IMR-90 (cell line): ENCODE measurements around the gene NUBP2. TPM values are rescaled to one million over a fixed set of nuclear protein-coding genes. Genes with fewer than 3 reads are reported as not detected.

Source experiments
- ATAC-seq: fragments of 200-7000 bp; cut with Tn5 transposase; 2 replicates; pipeline ENCODE4 v1.9.1; 2020; ENCODE audit warnings: low read depth, mild to moderate bottlenecking, moderate library complexity
- BruUV-seq: library from RNA; stranded (reverse); fragments of 400-500 nt; replicated peaks from 2 replicates; lab custom pipeline; 2021; lab: Mats Ljungman, UMichigan
- CTCF ChIA-PET: fragments of 300-600 bp; formaldehyde crosslinking; extraction: SDS; loops from one replicate; lab custom pipeline; 2021; ENCODE audit warnings: antibody characterized with exemption; lab: Yijun Ruan, JAX
- POLR2A ChIA-PET: fragments of 300-600 bp; sonication (Branson Sonifier 250); formaldehyde crosslinking; loops from one replicate; lab custom pipeline; 2022; ENCODE audit warnings: antibody characterized with exemption; ENCODE audit not compliant: unreplicated experiment; lab: Charles Lee
- DNase-seq: peaks from one replicate; pipeline ENCODE4 v3.0.0; 2013
- H2AFZ ChIP-seq: replicated peaks from 2 replicates; pipeline ENCODE3; 2013; ENCODE audit warnings: low read length, mild to moderate bottlenecking; ENCODE audit not compliant: poor library complexity
- H2AK5ac ChIP-seq: 2 replicates; pipeline ENCODE4 v1.6.1; 2013; ENCODE audit warnings: low read depth, low read length, inconsistent platforms
- H2AK9ac ChIP-seq: replicated peaks from 2 replicates; pipeline ENCODE3; 2013; ENCODE audit warnings: mild to moderate bottlenecking, low read depth, low read length, moderate library complexity; ENCODE audit not compliant: poor library complexity
- H2BK120ac ChIP-seq: 2 replicates; pipeline ENCODE4 v1.6.1; 2013; ENCODE audit warnings: low read depth, low read length, inconsistent platforms
- H2BK15ac ChIP-seq: 3 replicates; pipeline ENCODE4 v1.6.1; 2013; ENCODE audit warnings: low read depth, low read length, inconsistent platforms
- H2BK20ac ChIP-seq: 2 replicates; pipeline ENCODE4 v1.6.1; 2013; ENCODE audit warnings: low read depth, mild to moderate bottlenecking, inconsistent platforms, low read length, moderate library complexity
- H2BK5ac ChIP-seq: 2 replicates; pipeline ENCODE4 v1.6.1; 2013; ENCODE audit warnings: mild to moderate bottlenecking, low read depth, low read length, inconsistent platforms; ENCODE audit not compliant: poor library complexity, severe bottlenecking
- H3K14ac ChIP-seq: replicated peaks from 2 replicates; pipeline ENCODE4 v1.6.1; 2013; ENCODE audit warnings: low read depth, low read length, inconsistent platforms
- H3K18ac ChIP-seq: 2 replicates; pipeline ENCODE4 v1.6.1; 2013; ENCODE audit warnings: low read depth, low read length, control low read depth
- H3K23ac ChIP-seq: 2 replicates; pipeline ENCODE4 v1.6.1; 2013; ENCODE audit warnings: low read depth, low read length, inconsistent platforms
- H3K27ac ChIP-seq: 2 replicates; pipeline ENCODE4 v1.5.1; 2013; ENCODE audit warnings: mild to moderate bottlenecking, control low read depth, low read length; ENCODE audit not compliant: insufficient read depth
- H3K27me3 ChIP-seq: 2 replicates; pipeline ENCODE4 v1.6.1; 2013; ENCODE audit warnings: low read length; ENCODE audit not compliant: control insufficient read depth, insufficient read depth
- H3K36me3 ChIP-seq: 2 replicates; pipeline ENCODE4 v1.6.1; 2013; ENCODE audit warnings: low read length, mixed read lengths; ENCODE audit not compliant: control insufficient read depth, insufficient read depth
- H3K4ac ChIP-seq: 2 replicates; pipeline ENCODE4 v1.6.1; 2013; ENCODE audit warnings: low read depth, low read length, inconsistent platforms
- H3K4me1 ChIP-seq: 2 replicates; pipeline ENCODE4 v1.6.1; 2013; ENCODE audit warnings: low read length, mixed read lengths; ENCODE audit not compliant: control insufficient read depth, insufficient read depth
- H3K4me2 ChIP-seq: 2 replicates; pipeline ENCODE4 v1.6.1; 2013; ENCODE audit warnings: low read depth, mild to moderate bottlenecking, control low read depth, low read length, moderate library complexity
- H3K4me3 ChIP-seq: 2 replicates; pipeline ENCODE4 v1.5.1; 2013; ENCODE audit warnings: low read depth, mild to moderate bottlenecking, control low read depth, low read length, moderate library complexity; ENCODE audit not compliant: insufficient read depth
- H3K56ac ChIP-seq: 2 replicates; pipeline ENCODE4 v1.6.1; 2013; ENCODE audit warnings: low read length, inconsistent platforms; ENCODE audit not compliant: insufficient read depth; ENCODE audit errors: extremely low read depth
- H3K79me1 ChIP-seq, 2 experiments: 2 replicates each; pipeline ENCODE4 v1.6.1; 2013; ENCODE audit warnings: low read length in 2 of 2, inconsistent platforms in 1 of 2, low read depth in 1 of 2
- H3K9ac ChIP-seq: 2 replicates; pipeline ENCODE4 v1.6.1; 2013; ENCODE audit warnings: low read depth, low read length, control low read depth
- H3K9me1 ChIP-seq: 2 replicates; pipeline ENCODE4 v1.6.1; 2013; ENCODE audit warnings: low read length, inconsistent platforms; ENCODE audit not compliant: insufficient read depth
- H3K9me3 ChIP-seq: 2 replicates; pipeline ENCODE4 v1.6.1; 2013; ENCODE audit warnings: low read length; ENCODE audit not compliant: control insufficient read depth, insufficient read depth
- H4K20me1 ChIP-seq: 2 replicates; pipeline ENCODE4 v1.6.1; 2013; ENCODE audit warnings: low read length, inconsistent platforms; ENCODE audit not compliant: insufficient read depth
- H4K5ac ChIP-seq: 2 replicates; pipeline ENCODE4 v1.6.1; 2013; ENCODE audit warnings: mild to moderate bottlenecking, low read depth, low read length, control low read depth
- H4K8ac ChIP-seq, 2 experiments: 2 replicates each; pipeline ENCODE4 v1.6.1; 2013; ENCODE audit warnings: low read depth in 2 of 2, low read length in 2 of 2, control low read depth in 1 of 2, inconsistent platforms in 1 of 2
- H4K91ac ChIP-seq: 2 replicates; pipeline ENCODE4 v1.6.1; 2013; ENCODE audit warnings: low read depth, low read length, inconsistent platforms; ENCODE audit not compliant: insufficient read depth
- CEBPB ChIP-seq: IDR thresholded peaks from 2 replicates; pipeline ENCODE4 v1.6.1; 2012; ENCODE audit warnings: low read depth, low read length, improper control_type of control experiment
- CHD1 ChIP-seq: IDR thresholded peaks from 2 replicates; pipeline ENCODE4 v1.6.1; 2012; ENCODE audit warnings: low read depth, low read length, improper control_type of control experiment
- FOS ChIP-seq: fragments of 150-350 bp; IDR thresholded peaks from 2 replicates; pipeline ENCODE4 v1.6.1; 2016; ENCODE audit warnings: low read depth, low read length
- MAFK ChIP-seq: IDR thresholded peaks from 2 replicates; pipeline ENCODE4 v1.6.1; 2012; ENCODE audit warnings: low read depth, low read length, improper control_type of control experiment
- MAZ ChIP-seq: IDR thresholded peaks from 2 replicates; pipeline ENCODE4 v1.6.1; 2012; ENCODE audit warnings: low read depth, mild to moderate bottlenecking, low read length, improper control_type of control experiment, moderate library complexity, borderline replicate concordance
- MXI1 ChIP-seq: IDR thresholded peaks from 2 replicates; pipeline ENCODE4 v1.6.1; 2012; ENCODE audit warnings: low read depth, mild to moderate bottlenecking, low read length, moderate library complexity, borderline replicate concordance
- NFE2L2 ChIP-seq: fragments of 150-350 bp; IDR thresholded peaks from 2 replicates; pipeline ENCODE4 v1.6.1; 2016; ENCODE audit warnings: low read depth, mild to moderate bottlenecking, low read length
- POLR2A ChIP-seq: IDR thresholded peaks from 2 replicates; pipeline ENCODE4 v1.6.1; 2012; ENCODE audit warnings: mild to moderate bottlenecking, low read depth, low read length
- RAD21 ChIP-seq: IDR thresholded peaks from 2 replicates; pipeline ENCODE4 v1.6.1; 2012; ENCODE audit warnings: low read length, improper control_type of control experiment
- RCOR1 ChIP-seq: IDR thresholded peaks from 2 replicates; pipeline ENCODE4 v1.6.1; 2012; ENCODE audit warnings: mild to moderate bottlenecking, low read length, improper control_type of control experiment; ENCODE audit not compliant: insufficient replicate concordance
- RFX5 ChIP-seq: IDR thresholded peaks from 2 replicates; pipeline ENCODE4 v1.8.0; 2012; ENCODE audit warnings: low read depth, mild to moderate bottlenecking, low read length, moderate library complexity
- SMC3 ChIP-seq: fragments of 150-350 bp; IDR thresholded peaks from 2 replicates; pipeline ENCODE4 v1.6.1; 2016; ENCODE audit warnings: low read depth, mild to moderate bottlenecking, antibody characterized with exemption, low read length, moderate library complexity
- WGBS, 2 experiments: methylation state at CpG; one replicate each; pipeline versions ENCODE4 v1.1.5 to v1.1.7; 2013; ENCODE audit warnings: missing lambda C conversion rate in 2 of 2; ENCODE audit not compliant: insufficient read length in 1 of 2; ENCODE audit errors: extremely low coverage in 2 of 2; 5-methylcytosine and 5-hydroxymethylcytosine counted together
- dilution Hi-C: fragments of 300-500 bp; cut with HindIII; formaldehyde crosslinking; loops from one replicate; pipeline ENCODE4 v1.14.3; 2018; ENCODE audit warnings: low sequenced_read_pairs; ENCODE audit not compliant: unreplicated experiment
- in situ Hi-C: fragments of 300-500 bp; cut with MboI; formaldehyde crosslinking; loops from 3 replicates; pipeline ENCODE4 v1.14.3; 2019; ENCODE audit warnings: low sequenced_read_pairs, inconsistent platforms, mixed read lengths
- intact Hi-C: fragments of 100-400 bp; cut with micrococcal nuclease; formaldehyde crosslinking; loops from 2 replicates; pipeline ENCODE4 v1.10.0; 2022
- polyA plus RNA-seq, 3 experiments: library from polyadenylated mRNA; depleted of rRNA; stranded (reverse); fragments of >200 nt; gene quantifications; 2 replicates each; pipeline ENCODE4 v1.2.3, GENCODE V29; 2012; ENCODE audit warnings: low replicate concordance in 1 of 3
- total RNA-seq: library from RNA; depleted of rRNA; stranded (reverse); fragments of >200 nt; gene quantifications from 2 replicates; pipeline ENCODE4 v1.2.3, GENCODE V29; 2012
- TF ChIP-seq, protein P1 (sequence below): fragments of 150-350 bp; IDR thresholded peaks from 2 replicates; pipeline ENCODE4 v1.6.1; 2017; ENCODE audit warnings: mild to moderate bottlenecking, antibody characterized with exemption, low read length, low read depth
- TF ChIP-seq, protein P2 (sequence below): fragments of 150-350 bp; IDR thresholded peaks from 2 replicates; pipeline ENCODE4 v1.6.1; 2016; ENCODE audit warnings: low read depth, mild to moderate bottlenecking, low read length, moderate library complexity, borderline replicate concordance
- TF ChIP-seq, protein P3 (sequence below): conservative IDR thresholded peaks from 2 replicates; pipeline ENCODE4 v1.5.1; 2012; ENCODE audit warnings: mild to moderate bottlenecking, low read depth, low read length, improper control_type of control experiment

The NUBP2 gene
- total and polyA plus RNA-seq, 2 of the 4 experiments (the other 2 are of a cell fraction) = 62.6 to 131 TPM

DNA sequence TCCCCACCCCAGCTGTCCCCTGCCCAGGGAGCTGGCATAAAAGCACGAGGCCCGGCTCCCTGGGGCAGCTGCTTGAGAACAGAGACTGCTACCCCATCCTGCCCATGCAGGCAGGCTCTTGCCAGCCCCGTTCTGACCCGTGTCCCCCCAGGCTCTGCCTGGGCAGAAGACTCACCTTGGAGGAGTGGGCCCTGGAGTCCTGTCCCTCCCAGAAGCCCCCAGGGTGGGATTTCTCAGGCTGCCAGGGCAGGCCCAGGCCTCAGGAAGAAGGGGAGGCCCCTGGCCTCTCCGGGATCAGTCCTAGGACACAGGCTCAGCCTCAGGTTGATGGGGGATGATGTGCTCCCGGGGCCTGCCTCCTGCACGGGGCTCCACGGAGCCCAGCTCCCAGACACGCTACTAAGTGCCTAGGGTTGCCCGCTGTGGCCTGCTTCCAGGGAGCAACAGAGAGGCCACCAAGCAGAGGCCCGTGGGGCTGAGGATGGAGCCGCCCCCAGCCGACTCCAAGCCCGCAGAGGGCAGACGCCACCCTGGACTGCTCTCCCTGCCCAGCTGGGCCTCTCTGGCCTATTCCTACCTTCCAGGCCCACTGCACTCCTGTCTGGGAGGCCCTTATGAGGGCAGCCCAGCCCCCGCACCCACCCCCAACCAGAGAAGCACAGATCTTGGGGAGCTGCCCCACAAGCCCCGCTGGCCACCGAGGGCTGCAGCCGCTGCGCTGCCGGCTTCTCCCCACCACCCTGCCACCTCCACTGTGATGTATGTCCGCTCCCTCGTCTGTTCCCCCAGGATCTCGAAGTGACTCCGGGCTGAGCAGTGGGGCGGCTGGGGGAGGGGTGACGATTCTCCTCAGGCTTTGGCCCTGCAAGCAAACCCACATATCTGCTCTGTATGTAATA lies 13.1 kb upstream of the NUBP2 start:
- H3K9ac ChIP-seq = no peak overlapping the region
- no peak overlapping the region for H4K91ac ChIP-seq
- no peak overlapping the region for H2BK20ac ChIP-seq
- no peak overlapping the region for H3K4ac ChIP-seq
- dilution Hi-C loops = no loop called here
- no peak overlapping the region for H3K56ac ChIP-seq
- WGBS, 2 experiments = 93% methylated on average over 5 of the region's 27 CpGs; no CpG with 5 or more reads in 1 of the 2 experiments
- no peak overlapping the region for H2BK120ac ChIP-seq
- H4K20me1 ChIP-seq = peaks cover 28% of the 10 kb centered on the region
- no peak overlapping the region for H3K23ac ChIP-seq
- in situ Hi-C loops = no loop called here
- intact Hi-C loops = no loop called here
- H3K9me1 ChIP-seq = 0 out of 2 replicates have a peak, but pooled peaks cover 2% of the 10 kb centered on the region
- no peak overlapping the region for H3K14ac ChIP-seq
- ChIA-PET POLR2A (no interaction called here), CTCF (no interaction called here)
- DNase-seq (no peak), ATAC-seq (no peak)
- H3K18ac ChIP-seq = no peak overlapping the region
- peaks cover 47% of the 10 kb centered on the region for H3K36me3 ChIP-seq
- no peaks in the 10 kb centered on the region for H3K9me3 ChIP-seq
- H3K4me3 ChIP-seq = no peak overlapping the region
- H3K79me1 ChIP-seq = peaks cover 10 to 40% of the 10 kb centered on the region in 2 experiments
- H3K4me2 ChIP-seq = no peak overlapping the region
- H2AK9ac ChIP-seq = peak overlapping the region; percentile 13
- no peaks in the 10 kb centered on the region for H3K27me3 ChIP-seq
- H4K8ac ChIP-seq = no peak overlapping the region
- TF ChIP-seq, protein P1, sequence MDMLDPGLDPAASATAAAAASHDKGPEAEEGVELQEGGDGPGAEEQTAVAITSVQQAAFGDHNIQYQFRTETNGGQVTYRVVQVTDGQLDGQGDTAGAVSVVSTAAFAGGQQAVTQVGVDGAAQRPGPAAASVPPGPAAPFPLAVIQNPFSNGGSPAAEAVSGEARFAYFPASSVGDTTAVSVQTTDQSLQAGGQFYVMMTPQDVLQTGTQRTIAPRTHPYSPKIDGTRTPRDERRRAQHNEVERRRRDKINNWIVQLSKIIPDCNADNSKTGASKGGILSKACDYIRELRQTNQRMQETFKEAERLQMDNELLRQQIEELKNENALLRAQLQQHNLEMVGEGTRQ = no peak
- TF ChIP-seq MAFK (no peak), MAZ (no peak), SMC3 (no peak), CHD1 (no peak), RCOR1 (no peak), CEBPB (no peak), FOS (no peak), POLR2A (no peak), RFX5 (no peak), RAD21 (no peak), NFE2L2 (no peak), MXI1 (no peak)
- TF ChIP-seq, protein P2, sequence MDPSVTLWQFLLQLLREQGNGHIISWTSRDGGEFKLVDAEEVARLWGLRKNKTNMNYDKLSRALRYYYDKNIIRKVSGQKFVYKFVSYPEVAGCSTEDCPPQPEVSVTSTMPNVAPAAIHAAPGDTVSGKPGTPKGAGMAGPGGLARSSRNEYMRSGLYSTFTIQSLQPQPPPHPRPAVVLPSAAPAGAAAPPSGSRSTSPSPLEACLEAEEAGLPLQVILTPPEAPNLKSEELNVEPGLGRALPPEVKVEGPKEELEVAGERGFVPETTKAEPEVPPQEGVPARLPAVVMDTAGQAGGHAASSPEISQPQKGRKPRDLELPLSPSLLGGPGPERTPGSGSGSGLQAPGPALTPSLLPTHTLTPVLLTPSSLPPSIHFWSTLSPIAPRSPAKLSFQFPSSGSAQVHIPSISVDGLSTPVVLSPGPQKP = no peak
- TF ChIP-seq, protein P3, sequence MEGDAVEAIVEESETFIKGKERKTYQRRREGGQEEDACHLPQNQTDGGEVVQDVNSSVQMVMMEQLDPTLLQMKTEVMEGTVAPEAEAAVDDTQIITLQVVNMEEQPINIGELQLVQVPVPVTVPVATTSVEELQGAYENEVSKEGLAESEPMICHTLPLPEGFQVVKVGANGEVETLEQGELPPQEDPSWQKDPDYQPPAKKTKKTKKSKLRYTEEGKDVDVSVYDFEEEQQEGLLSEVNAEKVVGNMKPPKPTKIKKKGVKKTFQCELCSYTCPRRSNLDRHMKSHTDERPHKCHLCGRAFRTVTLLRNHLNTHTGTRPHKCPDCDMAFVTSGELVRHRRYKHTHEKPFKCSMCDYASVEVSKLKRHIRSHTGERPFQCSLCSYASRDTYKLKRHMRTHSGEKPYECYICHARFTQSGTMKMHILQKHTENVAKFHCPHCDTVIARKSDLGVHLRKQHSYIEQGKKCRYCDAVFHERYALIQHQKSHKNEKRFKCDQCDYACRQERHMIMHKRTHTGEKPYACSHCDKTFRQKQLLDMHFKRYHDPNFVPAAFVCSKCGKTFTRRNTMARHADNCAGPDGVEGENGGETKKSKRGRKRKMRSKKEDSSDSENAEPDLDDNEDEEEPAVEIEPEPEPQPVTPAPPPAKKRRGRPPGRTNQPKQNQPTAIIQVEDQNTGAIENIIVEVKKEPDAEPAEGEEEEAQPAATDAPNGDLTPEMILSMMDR = no peak
- H2BK5ac ChIP-seq = no peak overlapping the region
- no peak overlapping the region for H2AFZ ChIP-seq
- no peak overlapping the region for H2BK15ac ChIP-seq
- BruUV-seq = no TSS peak
- no peak overlapping the region for H3K27ac ChIP-seq
- H3K4me1 ChIP-seq = peaks cover 12% of the 10 kb centered on the region
- H4K5ac ChIP-seq = no peak overlapping the region
- H2AK5ac ChIP-seq = no peak overlapping the region
